ENCODE results near the gene ATRN. TPM values are rescaled to one million over a fixed set of nuclear protein-coding genes. Genes with fewer than 3 reads are reported as not detected.
A peak's percentile ranks its signal among the peaks of the same experiment; 100 is the strongest.

ATRN gene
- total and polyA plus RNA-seq, 2 of the 8 experiments (the other 6 are each of a cell fraction or from before 2014, with no cell fraction given), result 12.0 to 17.4 TPM

GRCh38 chr20:3629893-3630292 lies 159.1 kb downstream of the ATRN start:
- Histone ChIP-seq H4K20me1 (replicated peaks in 1 of 2; ENCODE audit: control insufficient read depth in 1 of 2, insufficient read depth in 2 of 2, low read length in 2 of 2) (no peaks in the 10 kb centered on the region), H2AFZ (ENCODE audit: low read length) (no peak overlapping the region), H2BK15ac (ENCODE audit: low read length) (no peak overlapping the region), H3K79me2 (ENCODE audit: control insufficient read depth in 1 of 2, insufficient read depth in 2 of 2, low read length in 2 of 2) (no peaks in the 10 kb centered on the region), H2BK5ac (ENCODE audit: low read depth, low read length) (peak overlapping the region; percentile 78; the same call in 1 of the 2 replicates), H3K9ac (replicated peaks in 1 of 4; ENCODE audit: extremely low read depth in 1 of 4, low read depth in 3 of 4, low read length in 3 of 4) (no peak overlapping the region), H3K79me1 (ENCODE audit: low read depth, low read length) (no peaks in the 10 kb centered on the region), H3K27ac (ENCODE audit: low read depth, low read length) (no peak overlapping the region), H3K23ac (ENCODE audit: insufficient read length) (no peak overlapping the region), H2BK12ac (ENCODE audit: low read depth, low read length) (no peak overlapping the region), H3K9me3 (ENCODE audit: insufficient read depth in 2 of 2, low read depth in 1 of 2, low read length in 1 of 2) (no peaks in the 10 kb centered on the region), H3K56ac (replicated peaks; ENCODE audit: insufficient read length, low read depth, low read length) (no peak overlapping the region), H3K18ac (ENCODE audit: extremely low read depth, low read length) (no peak overlapping the region), H3K4me2 (ENCODE audit: insufficient read depth in 1 of 2, low read depth in 2 of 2, low read length in 2 of 2) (peak overlapping the region in 1 of 2 experiments; percentile 18; a peak in 1 of 4 replicates), H4K8ac (ENCODE audit: extremely low read depth, insufficient read depth, low read length) (no peak overlapping the region), H3K4me1 (replicated peaks in 1 of 4; ENCODE audit: control insufficient read depth in 3 of 4, insufficient read depth in 4 of 4, low read length in 3 of 4) (peaks cover 0 to 6% (median 0%) of the 10 kb centered on the region in 4 experiments; a peak in 2 of 7 replicates), H4K91ac (replicated peaks; ENCODE audit: insufficient read length, low read length) (no peak overlapping the region), H3K36me3 (ENCODE audit: control insufficient read depth in 2 of 4, insufficient read depth in 4 of 4, low read length in 3 of 4) (no peaks in the 10 kb centered on the region), H2AK5ac (ENCODE audit: low read depth, low read length) (no peak overlapping the region), H2BK20ac (ENCODE audit: low read length) (no peak overlapping the region), H3K14ac (ENCODE audit: insufficient read length) (no peak overlapping the region), H3K4ac (replicated peaks; ENCODE audit: insufficient read length, low read depth, low read length) (no peak overlapping the region), H3K4me3 (ENCODE audit: extremely low read depth in 1 of 4, insufficient read depth in 2 of 4, low read depth in 3 of 4, low read length in 4 of 4) (no peak overlapping the region), H3K27me3 (replicated peaks in 1 of 4; ENCODE audit: control insufficient read depth in 3 of 4, extremely low read depth in 1 of 4, insufficient read depth in 3 of 4, low read length in 3 of 4) (no peaks in the 10 kb centered on the region), H4K5ac (ENCODE audit: insufficient read length, low read depth, low read length) (no peak overlapping the region), H2BK120ac (replicated peaks; ENCODE audit: low read depth, low read length) (no peak overlapping the region), H3K23me2 (ENCODE audit: low read depth, low read length) (no peaks in the 10 kb centered on the region)
- 83% methylated on average over 2 of the region's 2 CpGs; no CpG with 5 or more reads in 1 of the 2 experiments for WGBS, 2 experiments (ENCODE audit: extremely low coverage in 1 of 2, insufficient coverage in 1 of 2, insufficient read length in 1 of 2, insufficient replicate concordance in 2 of 2, low coverage in 1 of 2, low lambda C conversion rate in 2 of 2, missing lambda C conversion rate in 1 of 2)
- TF ChIP-seq HDAC2 (IDR thresholded peaks at IDR 0.05; ENCODE audit: borderline replicate concordance in 1 of 2, low read depth in 2 of 2, low read length in 2 of 2) (no peak), JUND (IDR thresholded peaks at IDR 0.05; ENCODE audit: low read length) (peak; percentile 45; the same call in 1 of the 2 replicates)
- POLR2A ChIA-PET (ENCODE audit: partially characterized antibody), result interaction anchor here (0.5 kb wide), 1 partner anchor 45 kb away, joined by 3 read pairs; no protein-coding TSS in a partner anchor
- FAIRE-seq (no peak), DNase-seq (ENCODE audit: low read depth in 1 of 2, low spot score in 2 of 2) (no peak)
- CTCF ChIA-PET (ENCODE audit: partially characterized antibody), result interaction anchor here (1.0 to 2.0 kb wide), 8 partner anchors 9 to 66 kb away, joined by 3 to 10 read pairs (median 6); no protein-coding TSS in a partner anchor

Data from H1 (cell line).